Stimulated activated CD8-positive, alpha-beta memory T cell treated with anti-CD3 and anti-CD28 coated beads, Interleukin-15, amount 100 ng/mL, for 4 hours (primary cell): ENCODE measurements around the gene BCAS3.
A peak's percentile ranks its signal among the peaks of the same experiment; 100 is the strongest.

Experiments
- DNase-seq, 2 donors: peaks; one replicate each; pipeline ENCODE4 v3.0.0-alpha.2; 2020; ENCODE audit warnings: low read depth in 2 of 2

Gene BCAS3

GRCh38 chr17:61251939-61252865 is 574.6 kb downstream of the BCAS3 start:
- DNase-seq, result peak; percentile 1 to 7

- no peak for DNase-seq
Observed at GRCh38 chr17:61253362-61253761, 575.7 kb downstream of the BCAS3 start.

DNA sequence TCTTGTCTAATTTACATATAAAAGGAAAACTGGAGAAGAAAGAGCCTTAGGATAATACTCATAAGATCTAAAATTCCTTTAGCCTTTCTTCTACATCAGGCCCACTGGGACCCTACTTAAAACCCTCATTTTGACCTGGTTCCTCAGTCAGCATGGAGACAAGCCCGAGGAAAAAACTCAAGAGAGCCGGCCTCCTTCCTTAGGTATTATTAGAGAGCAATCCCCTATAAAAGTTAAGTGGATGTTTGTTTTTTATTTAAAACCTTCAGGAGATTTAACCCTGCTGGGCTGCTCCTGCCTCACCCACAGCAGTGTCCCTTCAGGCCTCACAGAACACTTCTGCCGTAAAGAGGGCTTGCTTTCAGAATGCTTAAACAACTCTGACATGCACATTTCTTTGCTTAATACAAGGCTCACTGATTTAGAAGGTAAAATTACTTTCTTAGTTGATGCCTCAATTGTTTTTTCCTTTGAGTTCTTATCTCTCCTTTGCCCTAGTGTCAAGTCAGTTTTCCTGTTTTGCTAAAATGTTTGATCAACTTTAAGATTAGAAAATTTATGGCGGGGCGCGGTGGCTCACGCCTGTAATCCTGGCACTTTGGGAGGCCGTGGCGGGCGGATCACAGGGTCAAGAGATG is 576.4 kb downstream of the BCAS3 start:
- no peak for DNase-seq

- DNase-seq, result no peak
Observed at GRCh38 chr17:61254904-61255303, 577.3 kb downstream of the BCAS3 start.

GRCh38 chr17:61255647-61256046 is 578.0 kb downstream of the BCAS3 start:
- no peak for DNase-seq

DNA sequence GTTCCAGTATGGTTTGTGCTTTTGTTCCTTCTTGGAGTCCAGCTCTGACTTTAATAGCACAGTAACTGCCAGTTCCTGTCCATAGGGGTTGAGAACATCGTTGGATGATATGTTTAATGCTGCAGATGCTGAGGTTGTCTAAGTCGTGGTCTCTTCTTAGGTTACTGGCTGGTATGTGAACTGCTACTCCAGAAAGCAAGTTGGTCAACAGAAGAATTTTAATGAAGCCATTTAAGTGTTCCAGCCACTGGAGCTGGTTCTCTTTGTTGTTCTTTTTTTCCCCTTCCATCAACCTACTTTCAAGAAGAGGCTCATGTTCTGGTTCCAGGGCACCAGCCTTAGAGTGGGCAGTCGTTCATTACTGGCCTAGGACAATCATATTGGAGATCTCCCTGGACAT is 581.7 kb downstream of the BCAS3 start:
- no peak for DNase-seq

DNA sequence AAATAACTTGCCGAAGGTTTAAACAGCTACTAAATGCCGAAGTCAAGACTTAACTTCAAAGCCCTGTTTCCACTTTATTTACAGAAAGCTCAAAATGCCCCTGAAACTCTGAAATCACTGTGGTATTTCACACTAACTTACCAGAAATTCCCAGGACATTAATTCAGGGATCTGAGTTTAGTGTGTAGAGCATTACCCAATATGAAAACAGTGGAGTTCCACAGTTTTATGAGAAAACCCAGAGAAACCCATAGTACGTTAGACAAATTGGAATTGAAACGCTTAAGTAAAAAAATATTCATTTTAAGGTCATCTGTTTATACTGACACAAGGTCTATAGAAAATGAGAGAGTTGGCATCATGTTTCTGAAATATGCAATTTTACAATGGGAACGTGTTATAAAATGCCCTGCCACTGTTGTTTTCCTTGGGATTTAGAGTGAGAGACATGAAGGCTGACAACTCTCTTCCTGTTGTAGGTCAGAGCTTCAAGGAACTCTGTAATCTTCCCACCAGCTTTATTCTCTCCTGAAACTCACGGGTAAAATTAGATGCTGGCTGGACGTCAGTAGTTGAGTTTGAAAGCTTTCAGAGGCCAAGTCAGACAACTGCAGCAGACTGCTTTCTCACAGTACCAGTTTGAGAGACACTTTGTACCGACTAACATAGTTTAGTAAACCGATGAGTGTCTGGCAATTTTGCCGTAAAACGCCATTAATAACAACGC is 582.6 kb downstream of the BCAS3 start:
- no peak for DNase-seq

DNA sequence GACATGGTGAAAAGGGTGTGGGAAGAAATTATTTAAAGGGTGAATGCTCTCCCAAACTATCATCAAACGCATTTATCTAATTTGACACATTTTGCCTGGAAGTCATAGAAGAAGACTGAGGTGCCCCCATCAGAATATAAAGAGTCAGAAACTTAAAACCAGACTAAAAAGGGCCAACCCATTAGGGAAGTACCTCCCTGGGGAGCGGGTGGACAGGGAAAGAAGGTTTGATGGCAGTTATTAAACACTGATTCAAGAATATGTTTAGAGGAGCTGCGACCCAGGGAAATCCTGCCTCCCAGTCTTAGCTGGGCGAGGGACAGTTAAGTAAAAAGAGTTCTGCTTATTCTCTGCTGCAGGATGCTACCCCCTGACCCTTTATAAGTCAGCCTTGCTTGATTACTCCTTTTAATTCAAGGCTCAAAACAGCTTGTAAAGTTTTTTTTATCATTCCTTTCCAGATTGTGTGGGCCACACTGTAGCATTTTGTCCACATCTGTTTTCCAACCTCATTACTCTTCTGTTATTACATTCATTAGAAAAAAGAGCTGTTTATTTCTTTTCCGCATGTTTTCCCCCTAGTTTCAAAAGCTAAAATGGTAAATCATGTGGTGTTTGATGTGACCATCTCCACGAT is 583.5 kb downstream of the BCAS3 start:
- no peak for DNase-seq

DNA sequence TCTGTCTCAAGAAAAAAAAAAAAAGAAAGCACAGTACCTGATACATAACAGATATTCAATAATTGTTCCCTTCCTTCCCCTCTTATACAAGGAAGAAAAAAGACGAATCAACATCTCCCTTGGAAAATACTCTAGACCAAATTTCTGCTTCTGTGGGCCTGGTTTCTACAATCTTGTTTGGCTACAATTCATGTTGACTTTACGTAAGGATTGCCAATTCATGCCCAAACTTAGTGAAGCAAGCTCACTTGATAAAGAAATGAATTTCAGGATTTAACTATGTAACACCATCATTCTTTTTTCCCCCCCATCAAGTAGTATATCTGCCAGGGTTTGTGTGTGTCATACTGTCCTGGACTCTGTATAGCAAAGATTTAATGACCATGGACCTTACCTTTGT is 587.7 kb downstream of the BCAS3 start:
- DNase-seq, result no peak

- DNase-seq, result no peak
Observed at GRCh38 chr17:61267847-61268246, 590.2 kb downstream of the BCAS3 start.

DNA sequence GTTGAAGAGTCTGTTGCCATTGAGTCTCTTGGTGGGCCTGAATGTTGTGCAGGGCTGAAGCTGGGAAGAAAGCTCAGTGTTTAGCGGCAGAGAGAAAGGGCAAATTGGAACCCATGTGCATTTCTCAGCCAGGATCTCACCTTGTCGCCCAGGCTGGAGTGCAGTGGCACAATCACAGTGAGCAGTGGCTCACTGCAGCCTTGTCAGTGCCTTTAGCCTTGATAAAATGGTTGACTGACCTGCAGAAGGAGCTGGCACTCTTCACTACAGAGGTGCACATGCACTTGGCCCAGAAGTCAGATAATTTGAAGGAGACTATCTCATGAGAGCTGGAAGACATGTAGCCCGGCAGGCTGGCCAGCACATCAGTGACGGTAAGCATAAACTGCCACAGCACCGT is 597.7 kb downstream of the BCAS3 start:
- no peak for DNase-seq

- no peak for DNase-seq
Observed at GRCh38 chr17:61276806-61277205, 599.2 kb downstream of the BCAS3 start.

DNA sequence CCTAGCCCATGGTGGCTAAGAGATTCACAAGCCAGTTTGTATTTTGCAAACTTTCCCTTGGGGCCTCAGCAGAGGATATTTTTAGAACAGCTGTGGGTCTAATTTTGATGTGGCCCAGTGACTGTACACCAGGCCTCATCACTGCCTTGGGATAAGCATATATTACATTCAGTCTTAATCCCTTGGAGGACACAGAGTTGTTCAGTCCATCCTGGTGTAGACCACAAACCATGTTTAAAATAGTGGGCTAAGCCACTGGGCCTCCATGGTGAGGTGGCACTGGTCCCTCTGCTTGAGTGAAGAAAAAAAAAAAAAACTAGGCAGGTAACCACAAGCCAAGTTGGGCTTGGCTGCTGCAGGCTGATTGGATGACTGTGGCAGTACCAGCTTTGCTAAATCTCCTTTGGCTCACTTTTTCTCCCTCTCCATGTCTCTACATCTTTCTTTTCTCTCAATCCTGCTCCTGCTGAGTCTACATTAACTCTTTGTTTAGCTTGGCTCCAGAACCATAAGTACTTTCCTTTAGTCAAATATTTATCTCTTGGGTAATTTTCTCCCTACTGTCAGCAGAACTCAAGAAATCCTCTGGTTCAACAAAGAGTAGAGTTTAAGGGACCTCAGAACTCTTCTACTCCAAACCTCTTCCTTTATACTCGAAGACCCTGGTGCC is 602.0 kb downstream of the BCAS3 start:
- no peak for DNase-seq

DNA sequence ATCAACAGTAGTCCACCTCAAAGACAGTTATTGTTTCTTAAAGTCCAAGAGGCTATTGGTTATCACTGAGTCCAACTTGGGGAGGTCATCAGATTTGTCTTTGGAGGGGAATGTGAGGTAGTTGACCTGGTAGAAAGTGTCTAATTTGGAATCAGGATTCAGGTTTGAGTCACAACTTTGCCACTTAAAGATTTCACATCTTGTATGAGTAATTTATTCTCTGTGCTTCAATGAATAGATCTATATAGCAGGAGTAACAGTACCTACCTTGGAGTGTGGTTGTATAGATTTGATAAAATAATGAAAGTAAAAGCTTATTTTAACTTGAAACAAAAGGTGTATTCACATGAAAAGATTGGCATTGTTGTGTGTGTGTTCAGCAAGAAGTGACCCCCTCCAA is 602.7 kb downstream of the BCAS3 start:
- DNase-seq, result no peak

DNA sequence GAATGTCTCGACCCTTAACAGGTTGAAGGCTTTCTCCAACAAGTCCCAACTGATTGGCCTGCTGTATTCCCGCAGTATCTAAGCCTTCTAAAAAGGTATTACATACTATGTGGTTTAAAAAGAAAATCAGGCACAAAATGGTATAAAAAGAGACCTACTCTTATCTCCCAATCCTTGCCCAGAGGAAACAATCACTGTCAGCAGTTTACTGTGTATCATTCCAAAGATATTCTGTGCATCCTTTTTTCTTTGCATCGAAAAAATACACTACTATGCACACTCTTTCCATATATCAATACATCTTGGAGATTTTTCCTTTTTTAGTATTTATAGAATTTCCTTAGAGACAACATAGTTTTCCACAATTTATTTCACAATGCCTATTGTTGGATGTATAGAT is 603.2 kb downstream of the BCAS3 start:
- DNase-seq, result no peak

DNA sequence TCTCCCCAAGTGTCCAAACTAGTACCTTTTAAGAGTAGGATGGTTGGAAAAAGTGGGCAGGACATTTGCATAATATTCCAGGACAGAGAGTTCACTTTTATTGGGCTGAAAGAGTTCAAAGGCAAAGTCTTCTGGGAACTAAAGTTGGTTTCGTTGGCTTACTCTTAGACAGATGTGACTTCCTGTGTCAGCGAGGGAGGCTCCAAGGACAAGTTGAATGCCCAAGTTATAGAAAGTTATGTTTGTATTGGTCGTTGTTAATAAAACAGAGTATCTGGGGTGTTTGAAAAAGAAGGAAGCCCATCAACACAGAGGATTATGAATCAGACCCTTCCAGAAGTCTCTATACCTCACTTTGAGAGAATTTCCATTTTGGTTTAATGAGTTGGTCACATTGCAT is 604.7 kb downstream of the BCAS3 start:
- no peak for DNase-seq

- DNase-seq, result no peak
Observed at GRCh38 chr17:61283043-61283442, 605.4 kb downstream of the BCAS3 start.

DNA sequence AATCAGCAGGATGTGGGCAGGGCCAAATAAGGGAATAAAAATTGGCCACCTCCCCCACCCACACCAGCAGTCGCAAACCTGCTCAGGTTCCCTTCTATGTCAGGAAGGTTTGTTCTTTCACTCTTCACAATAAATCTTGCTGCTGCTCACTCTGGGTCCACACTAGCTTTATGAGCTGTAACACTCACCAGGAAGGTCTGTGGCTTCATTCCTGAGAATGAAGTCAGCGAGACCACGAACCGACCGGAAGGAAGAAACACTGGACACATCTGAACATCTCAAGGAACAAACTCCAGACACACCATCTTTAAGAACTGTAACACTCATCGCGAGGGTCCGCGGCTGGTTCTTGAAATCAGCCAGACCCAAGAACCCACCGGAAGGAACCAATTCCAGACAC is 606.5 kb downstream of the BCAS3 start:
- no peak for DNase-seq

- DNase-seq, result no peak
Observed at GRCh38 chr17:61284746-61285145, 607.1 kb downstream of the BCAS3 start.

- no peak for DNase-seq
Observed at GRCh38 chr17:61285526-61286320, 608.1 kb downstream of the BCAS3 start.

GRCh38 chr17:61286449-61286848 is 608.8 kb downstream of the BCAS3 start:
- no peak for DNase-seq
